Measurements from ENCODE around the gene METTL23.

The METTL23 gene

DNA sequence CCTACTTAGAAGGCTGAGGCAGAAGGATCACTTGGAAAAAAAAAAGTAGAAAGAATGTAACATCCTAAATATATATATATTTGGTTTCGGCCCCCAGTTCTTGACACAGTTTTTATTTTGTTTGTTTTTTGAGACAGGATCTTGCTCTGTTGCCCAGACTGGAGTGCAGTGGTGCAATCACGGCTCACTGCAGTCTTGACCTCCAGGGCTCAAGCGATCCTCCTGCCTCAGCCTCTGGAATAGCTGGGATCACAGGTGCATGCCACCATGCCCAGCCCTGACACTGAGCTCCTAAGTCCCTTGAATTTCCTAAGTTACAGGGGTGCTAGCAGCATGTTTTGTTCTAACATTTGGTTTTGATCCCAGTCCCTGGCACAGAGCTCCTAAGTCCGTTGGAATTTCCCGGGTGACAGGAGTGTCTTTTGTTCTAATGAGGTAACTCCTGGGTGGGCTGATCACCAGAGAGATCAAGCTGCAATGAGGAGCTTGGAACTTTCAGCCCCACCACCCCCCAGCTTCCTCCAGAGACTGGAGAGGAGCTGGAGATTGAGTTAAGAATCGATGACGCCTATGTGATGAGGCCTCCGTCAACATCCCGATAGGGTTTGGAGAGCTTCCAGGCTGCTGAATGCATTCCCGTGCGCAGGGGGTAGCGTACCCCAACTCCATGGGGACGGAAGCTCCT is 35.9 kb upstream of the METTL23 start:
- Histone ChIP-seq H3K9me2 (replicated peaks; ENCODE audit: low read depth, low read length) (no peaks in the 10 kb centered on the region), H3K9ac (ENCODE audit: low read depth, low read length, poor library complexity, severe bottlenecking) (no peak overlapping the region), H3K4me2 (ENCODE audit: low read depth, low read length, poor library complexity, severe bottlenecking) (no peak overlapping the region), H3K4me3 (ENCODE audit: low read length, poor library complexity, severe bottlenecking) (no peak overlapping the region), H3K36me3 (ENCODE audit: insufficient read depth, low read length) (no peaks in the 10 kb centered on the region), H3K9me3 (ENCODE audit: insufficient read depth, low read depth, low read length) (no peaks in the 10 kb centered on the region), H3F3A (ENCODE audit: low read depth) (no peaks in the 10 kb centered on the region), H3K4me1 (ENCODE audit: insufficient read depth, low read length, poor library complexity, severe bottlenecking) (no peaks in the 10 kb centered on the region), H4K20me1 (ENCODE audit: insufficient read depth, low read length, poor library complexity, severe bottlenecking) (no peaks in the 10 kb centered on the region), H3K27me3 (ENCODE audit: insufficient read depth, low read length, poor library complexity, severe bottlenecking) (no peaks in the 10 kb centered on the region), H3K79me2 (ENCODE audit: insufficient read depth, low read length) (no peaks in the 10 kb centered on the region), H2AFZ (ENCODE audit: low read length) (no peak overlapping the region)
- TF ChIP-seq, protein P1, sequence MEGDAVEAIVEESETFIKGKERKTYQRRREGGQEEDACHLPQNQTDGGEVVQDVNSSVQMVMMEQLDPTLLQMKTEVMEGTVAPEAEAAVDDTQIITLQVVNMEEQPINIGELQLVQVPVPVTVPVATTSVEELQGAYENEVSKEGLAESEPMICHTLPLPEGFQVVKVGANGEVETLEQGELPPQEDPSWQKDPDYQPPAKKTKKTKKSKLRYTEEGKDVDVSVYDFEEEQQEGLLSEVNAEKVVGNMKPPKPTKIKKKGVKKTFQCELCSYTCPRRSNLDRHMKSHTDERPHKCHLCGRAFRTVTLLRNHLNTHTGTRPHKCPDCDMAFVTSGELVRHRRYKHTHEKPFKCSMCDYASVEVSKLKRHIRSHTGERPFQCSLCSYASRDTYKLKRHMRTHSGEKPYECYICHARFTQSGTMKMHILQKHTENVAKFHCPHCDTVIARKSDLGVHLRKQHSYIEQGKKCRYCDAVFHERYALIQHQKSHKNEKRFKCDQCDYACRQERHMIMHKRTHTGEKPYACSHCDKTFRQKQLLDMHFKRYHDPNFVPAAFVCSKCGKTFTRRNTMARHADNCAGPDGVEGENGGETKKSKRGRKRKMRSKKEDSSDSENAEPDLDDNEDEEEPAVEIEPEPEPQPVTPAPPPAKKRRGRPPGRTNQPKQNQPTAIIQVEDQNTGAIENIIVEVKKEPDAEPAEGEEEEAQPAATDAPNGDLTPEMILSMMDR (conservative IDR thresholded peaks at IDR 0.05; ENCODE audit: low read length) = no peak
- no peak for TF ChIP-seq EZH2phosphoT487 (IDR thresholded peaks at IDR 0.05; ENCODE audit: borderline replicate concordance)

DNA sequence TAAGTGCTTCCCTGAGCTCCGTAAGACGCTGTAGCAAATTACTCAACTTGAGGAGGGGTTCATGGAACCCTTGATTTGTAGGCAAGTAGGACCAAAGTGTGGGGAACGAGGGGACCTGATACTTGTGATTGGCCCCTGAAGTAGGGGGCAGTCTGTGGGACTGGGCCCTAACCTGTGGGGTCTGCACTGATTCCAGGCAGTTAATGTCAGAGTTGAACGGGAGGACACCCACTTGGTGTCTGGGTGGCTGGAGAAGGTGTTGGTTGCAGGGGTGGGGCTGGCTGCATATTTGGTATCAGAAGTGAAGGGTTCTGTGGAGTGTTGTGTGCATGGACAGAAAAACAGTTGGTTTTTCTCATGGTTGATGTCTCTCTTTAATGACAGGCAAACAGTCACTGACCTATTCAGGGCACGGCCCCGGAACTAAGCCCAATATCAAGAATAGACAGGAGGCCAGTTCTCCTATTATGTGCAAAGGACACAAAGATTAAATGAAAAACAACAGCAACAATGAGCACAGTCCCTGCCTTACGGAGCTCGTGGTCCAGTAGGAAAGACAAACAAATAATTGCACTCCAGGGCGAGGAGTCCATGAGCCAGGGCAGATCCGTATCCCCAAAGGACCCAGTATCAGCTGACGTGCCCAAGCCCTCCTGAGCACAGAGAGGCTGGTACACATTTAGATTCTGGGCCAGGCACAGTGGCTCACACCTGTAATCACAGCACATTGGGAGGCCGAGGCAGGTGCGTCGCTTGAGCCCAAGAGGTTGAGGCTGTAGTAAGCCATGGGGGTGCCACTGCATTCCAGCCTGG is 35.1 kb upstream of the METTL23 start:
- no peaks in the 10 kb centered on the region for H3K4me1 ChIP-seq (ENCODE audit: insufficient read depth, low read length, poor library complexity, severe bottlenecking)
- H3K9ac ChIP-seq (ENCODE audit: low read depth, low read length, poor library complexity, severe bottlenecking) = no peak overlapping the region

DNA sequence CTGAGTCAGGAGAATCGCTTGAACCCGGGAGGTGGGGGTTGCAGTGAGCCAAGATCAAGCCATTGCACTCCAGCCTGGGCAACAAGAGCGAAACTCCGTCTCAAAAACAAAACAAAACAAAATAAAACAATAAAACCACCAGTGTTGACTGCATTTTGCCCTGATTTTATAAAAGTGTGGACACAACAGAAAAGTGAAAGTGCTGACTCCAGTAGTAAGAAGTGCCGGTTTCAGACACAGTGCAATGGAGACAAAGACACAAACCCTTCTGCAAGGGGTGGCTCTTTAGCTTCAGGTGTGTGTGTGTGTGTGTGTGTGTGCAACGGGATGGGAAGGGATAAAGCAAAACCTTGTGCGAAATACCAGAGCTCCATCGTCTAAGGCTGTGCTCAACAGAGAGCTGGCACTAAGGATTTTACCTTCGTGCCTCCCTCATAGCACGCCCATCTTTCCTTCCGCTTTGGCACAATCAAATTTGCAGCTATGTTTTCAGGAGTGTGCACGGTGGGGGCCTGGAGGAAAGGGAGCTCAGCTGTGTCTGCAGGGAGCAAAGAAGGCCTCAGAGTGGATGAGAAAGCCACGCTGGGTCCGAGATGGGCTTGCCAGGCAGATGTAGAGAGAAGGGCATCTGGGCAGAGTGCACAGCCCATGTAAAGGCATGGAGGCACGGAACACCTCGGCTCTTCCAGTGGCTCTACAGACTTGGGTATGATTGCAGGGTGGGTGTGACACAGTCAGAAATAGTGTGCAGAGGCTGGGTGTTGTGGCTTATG is 31.4 kb upstream of the METTL23 start:
- H3K79me2 ChIP-seq (ENCODE audit: insufficient read depth, low read length) = no peaks in the 10 kb centered on the region
- H3K36me3 ChIP-seq (ENCODE audit: insufficient read depth, low read length) = no peaks in the 10 kb centered on the region
- no peak overlapping the region for H3K4me2 ChIP-seq (ENCODE audit: low read depth, low read length, poor library complexity, severe bottlenecking)
- no peak overlapping the region for H2AFZ ChIP-seq (ENCODE audit: low read length)
- no peak overlapping the region for H3K4me3 ChIP-seq (ENCODE audit: low read length, poor library complexity, severe bottlenecking)
- H3K4me1 ChIP-seq (ENCODE audit: insufficient read depth, low read length, poor library complexity, severe bottlenecking) = no peaks in the 10 kb centered on the region
- no peaks in the 10 kb centered on the region for H4K20me1 ChIP-seq (ENCODE audit: insufficient read depth, low read length, poor library complexity, severe bottlenecking)
- H3F3A ChIP-seq (ENCODE audit: low read depth) = no peaks in the 10 kb centered on the region
- TF ChIP-seq, protein P1 (conservative IDR thresholded peaks at IDR 0.05; ENCODE audit: low read length) = no peak
- no peak for TF ChIP-seq EZH2phosphoT487 (IDR thresholded peaks at IDR 0.05; ENCODE audit: borderline replicate concordance)
- H3K9ac ChIP-seq (ENCODE audit: low read depth, low read length, poor library complexity, severe bottlenecking) = no peak overlapping the region
- no peaks in the 10 kb centered on the region for H3K9me2 ChIP-seq (replicated peaks; ENCODE audit: low read depth, low read length)
- no peaks in the 10 kb centered on the region for H3K9me3 ChIP-seq (ENCODE audit: insufficient read depth, low read depth, low read length)
- H3K27me3 ChIP-seq (ENCODE audit: insufficient read depth, low read length, poor library complexity, severe bottlenecking) = no peaks in the 10 kb centered on the region

More for the DNA sequence above, 35.1 kb upstream of the METTL23 start:
- Histone ChIP-seq H2AFZ (ENCODE audit: low read length) (no peak overlapping the region), H3K27me3 (ENCODE audit: insufficient read depth, low read length, poor library complexity, severe bottlenecking) (no peaks in the 10 kb centered on the region), H3F3A (ENCODE audit: low read depth) (no peaks in the 10 kb centered on the region), H4K20me1 (ENCODE audit: insufficient read depth, low read length, poor library complexity, severe bottlenecking) (no peaks in the 10 kb centered on the region), H3K9me3 (ENCODE audit: insufficient read depth, low read depth, low read length) (no peaks in the 10 kb centered on the region), H3K4me3 (ENCODE audit: low read length, poor library complexity, severe bottlenecking) (no peak overlapping the region), H3K36me3 (ENCODE audit: insufficient read depth, low read length) (no peaks in the 10 kb centered on the region), H3K4me2 (ENCODE audit: low read depth, low read length, poor library complexity, severe bottlenecking) (no peak overlapping the region), H3K79me2 (ENCODE audit: insufficient read depth, low read length) (no peaks in the 10 kb centered on the region), H3K9me2 (replicated peaks; ENCODE audit: low read depth, low read length) (no peaks in the 10 kb centered on the region)
- TF ChIP-seq, protein P1 (conservative IDR thresholded peaks at IDR 0.05; ENCODE audit: low read length) = no peak
